Stimulated activated CD8-positive, alpha-beta memory T cell treated with anti-CD3 and anti-CD28 coated beads, Interleukin-4, amount 100 ng/mL, for 4 hours (primary cell): ENCODE measurements around the gene SENP8.
"Not testable (repeated sequence)": the region's sequence is repeated elsewhere in the genome, so short reads cannot be mapped to it uniquely, and the experiment has no call there.

Experiments used
- DNase-seq, 2 donors: peaks; one replicate each; pipeline ENCODE4 v3.0.0-alpha.2; 2020; ENCODE audit warnings: low read depth in 2 of 2, low spot score in 1 of 2

The SENP8 gene

GRCh38 chr15:72155003-72155621, 36.9 kb downstream of the SENP8 start:
- no peak for DNase-seq

- peak; percentile 48 to 79 for DNase-seq
Observed at GRCh38 chr15:72155635-72156616, 37.7 kb downstream of the SENP8 start.

GRCh38 chr15:72156928-72157327, 38.7 kb downstream of the SENP8 start:
- no peak for DNase-seq

GRCh38 chr15:72160696-72161245, 42.6 kb downstream of the SENP8 start:
- DNase-seq: no peak

- DNase-seq: no peak
Observed at GRCh38 chr15:72161361-72162132, 43.3 kb downstream of the SENP8 start.

GRCh38 chr15:72162569-72162968, 44.4 kb downstream of the SENP8 start:
- no peak for DNase-seq

GRCh38 chr15:72163719-72164118, 45.5 kb downstream of the SENP8 start:
- no peak for DNase-seq

- DNase-seq: no peak
Observed at GRCh38 chr15:72166716-72167417, 48.7 kb downstream of the SENP8 start.

- DNase-seq: no peak
Observed at GRCh38 chr15:72167445-72167844, 49.2 kb downstream of the SENP8 start.

- DNase-seq: no peak
Observed at GRCh38 chr15:72168131-72168807, 50.1 kb downstream of the SENP8 start.

GRCh38 chr15:72168808-72169190, 50.6 kb downstream of the SENP8 start:
- DNase-seq: no peak

- no peak for DNase-seq
Observed at GRCh38 chr15:72169236-72169920, 51.2 kb downstream of the SENP8 start.

GRCh38 chr15:72169921-72170611, 51.9 kb downstream of the SENP8 start:
- DNase-seq: no peak

GRCh38 chr15:72170691-72171090, 52.5 kb downstream of the SENP8 start:
- no peak for DNase-seq

- not testable (repeated sequence) for DNase-seq
Observed at GRCh38 chr15:72171978-72172377, 53.8 kb downstream of the SENP8 start.

- no peak for DNase-seq
Observed at GRCh38 chr15:72172796-72173195, 54.6 kb downstream of the SENP8 start.

GRCh38 chr15:72173401-72173800, 55.2 kb downstream of the SENP8 start:
- DNase-seq: no peak

- DNase-seq: no peak
Observed at GRCh38 chr15:72173864-72174550, 55.8 kb downstream of the SENP8 start.
